Daoy (cell line): ENCODE data around the gene FERMT2. TPM values are rescaled to one million over a fixed set of nuclear protein-coding genes. Genes with fewer than 3 reads are reported as not detected.

Source experiments
- DNase-seq: peaks from one replicate; pipeline ENCODE4 v3.0.0-alpha.2; 2015; ENCODE audit warnings: low read depth
- total RNA-seq: library from RNA; depleted of rRNA; stranded (reverse); fragments of >200 nt; shearing (Covaris generic); gene quantifications from 2 replicates; pipeline ENCODE4 v1.2.3, GENCODE V29; 2014; rRNA removed

The FERMT2 gene
- total RNA-seq, 1 experiment from 2014 or later = 121 TPM

DNA sequence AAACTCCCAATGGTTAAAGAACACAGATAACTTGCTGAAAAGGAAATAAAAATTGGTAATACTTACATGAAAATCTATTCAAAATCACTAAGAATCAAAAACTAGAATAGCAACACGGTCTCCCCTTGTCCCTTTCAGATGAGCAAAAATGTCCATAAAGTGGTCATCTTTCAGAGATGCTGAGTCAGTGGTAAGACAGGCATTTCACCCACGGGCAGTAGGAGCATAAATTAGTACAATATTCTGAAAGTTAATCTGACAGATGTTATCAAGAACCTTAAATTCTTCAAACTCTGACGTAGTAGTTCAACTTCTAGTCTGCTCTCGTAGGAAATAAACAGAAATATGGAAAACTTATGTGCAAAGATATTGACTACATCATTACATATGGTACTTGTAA, 126.4 kb downstream of the FERMT2 start:
- DNase-seq = no peak

DNA sequence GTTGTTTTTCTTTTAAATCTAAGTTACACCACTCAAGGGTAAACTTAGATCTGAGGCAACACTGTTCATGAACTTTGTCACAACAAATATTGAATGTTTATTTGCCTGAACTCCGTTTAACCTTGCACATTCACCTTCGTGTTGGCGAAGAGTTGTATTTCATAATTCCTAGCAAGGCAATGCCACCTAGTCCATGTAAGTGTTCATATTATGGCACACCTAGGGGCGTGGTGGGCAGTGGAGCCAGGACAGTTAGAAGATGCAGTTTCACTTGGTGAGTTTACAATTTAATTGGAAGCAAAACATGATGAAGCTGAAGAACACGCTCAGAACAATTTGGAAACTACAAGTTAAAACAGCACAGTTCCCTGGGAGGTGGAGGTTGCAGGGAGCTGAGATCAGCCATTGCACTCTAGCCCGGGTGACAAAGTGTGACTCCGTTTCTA, 129.0 kb downstream of the FERMT2 start:
- no peak for DNase-seq

DNA sequence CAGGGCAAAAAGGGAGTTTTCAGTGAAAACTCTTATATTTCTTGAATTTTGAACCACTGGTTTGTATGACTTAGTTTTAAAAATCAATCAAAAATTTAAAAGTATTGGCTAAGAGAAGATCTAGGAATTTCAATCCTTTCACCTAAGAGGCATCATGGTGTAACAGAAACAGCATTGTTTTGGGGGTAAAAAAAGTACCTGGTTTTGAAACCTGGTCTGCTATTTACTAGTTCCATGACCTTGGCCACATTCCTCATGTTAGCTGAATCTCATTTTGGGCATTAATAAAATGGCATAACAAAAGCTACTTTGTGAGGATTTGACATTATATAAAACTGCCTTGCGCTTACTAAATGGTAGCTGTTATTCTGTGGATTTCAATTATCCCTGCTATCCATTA, 142.7 kb downstream of the FERMT2 start:
- DNase-seq = no peak

Other genes with a start within 250 kb of the FERMT2 start
- gene PSMC6, start 243.8 kb downstream of the FERMT2 start, total RNA-seq = 394 and 567 TPM in 2 replicates
- gene STYX, start 220.9 kb downstream of the FERMT2 start, total RNA-seq = 15.5 and 18.6 TPM in 2 replicates
- 59.4 and 70.0 TPM in 2 replicates for gene GNPNAT1, start 159.4 kb downstream of the FERMT2 start, total RNA-seq
- 12.0 and 12.4 TPM in 2 replicates for gene DDHD1, start 202.3 kb upstream of the FERMT2 start, total RNA-seq